WERI-Rb-1 (cell line): ENCODE results near the gene SERPINI1.

ENCODE experiments used
- DNase-seq: peaks from one replicate; pipeline ENCODE4 v3.0.0-alpha.2; 2020
- H3K27ac ChIP-seq: fragments of 250-450 bp; sonication (Bioruptor Pico); 2 replicates; pipeline ENCODE4 v1.5.1; 2020; ENCODE audit warnings: mild to moderate bottlenecking, moderate library complexity
- H3K27me3 ChIP-seq: fragments of 250-450 bp; sonication (Bioruptor Pico); 2 replicates; pipeline ENCODE4 v1.5.1; 2021; ENCODE audit warnings: mild to moderate bottlenecking, low read depth, moderate library complexity; ENCODE audit not compliant: insufficient read depth, severe bottlenecking
- H3K36me3 ChIP-seq: fragments of 250-450 bp; sonication (Bioruptor Pico); 2 replicates; pipeline ENCODE4 v1.5.1; 2020; ENCODE audit warnings: mild to moderate bottlenecking, moderate library complexity
- H3K4me3 ChIP-seq: 2 replicates; pipeline ENCODE4 v1.5.1; 2011; ENCODE audit warnings: low read depth, mild to moderate bottlenecking, control low read depth, low read length
- H3K9me3 ChIP-seq: fragments of 250-450 bp; sonication (Bioruptor Pico); 2 replicates; pipeline ENCODE4 v1.5.1; 2021; ENCODE audit warnings: mild to moderate bottlenecking, moderate library complexity; ENCODE audit not compliant: severe bottlenecking
- CTCF ChIP-seq: IDR thresholded peaks from 2 replicates; pipeline ENCODE4 v1.5.1; 2011; ENCODE audit warnings: low read depth, mild to moderate bottlenecking, control low read depth, inconsistent platforms, low read length

Gene SERPINI1

GRCh38 chr3:167729591-167729990 lies 5.9 kb upstream of the SERPINI1 start:
- Histone ChIP-seq H3K27ac (no peak overlapping the region), H3K4me3 (no peak overlapping the region), H3K9me3 (no peaks in the 10 kb centered on the region), H3K27me3 (no peaks in the 10 kb centered on the region), H3K36me3 (no peaks in the 10 kb centered on the region)
- DNase-seq = no peak
- TF ChIP-seq CTCF = no peak

- Histone ChIP-seq H3K27ac (no peak overlapping the region), H3K36me3 (no peaks in the 10 kb centered on the region), H3K4me3 (no peak overlapping the region), H3K27me3 (no peaks in the 10 kb centered on the region), H3K9me3 (no peaks in the 10 kb centered on the region)
- TF ChIP-seq CTCF = no peak
- DNase-seq = no peak
These were observed 4.1 kb upstream of the SERPINI1 start for GRCh38 chr3:167731393-167731792.

- Histone ChIP-seq H3K4me3 (no peak overlapping the region), H3K27ac (no peak overlapping the region), H3K36me3 (no peaks in the 10 kb centered on the region), H3K27me3 (no peaks in the 10 kb centered on the region), H3K9me3 (no peaks in the 10 kb centered on the region)
- no peak for TF ChIP-seq CTCF
- no peak for DNase-seq
These were observed 3.0 kb upstream of the SERPINI1 start for GRCh38 chr3:167732313-167733065.

- Histone ChIP-seq H3K27ac (peak overlapping the region; percentile 76), H3K9me3 (no peaks in the 10 kb centered on the region), H3K27me3 (no peaks in the 10 kb centered on the region), H3K4me3 (peak overlapping the region; percentile 74), H3K36me3 (no peaks in the 10 kb centered on the region)
- no peak for TF ChIP-seq CTCF
- no peak for DNase-seq
These were observed 1.5 kb upstream of the SERPINI1 start for GRCh38 chr3:167733961-167734497.

- H3K27me3 ChIP-seq = no peaks in the 10 kb centered on the region
- H3K9me3 ChIP-seq = no peaks in the 10 kb centered on the region
- H3K4me3 ChIP-seq = peak within 1 kb of the TSS; percentile 77
- no peaks in the 10 kb centered on the region for H3K36me3 ChIP-seq
- peak; percentile 99 for DNase-seq
- TF ChIP-seq CTCF = no peak
- H3K27ac ChIP-seq = peak within 1 kb of the TSS; percentile 76
These were observed 856 bp upstream of the SERPINI1 start, which contains the start of gene PDCD10 for GRCh38 chr3:167734498-167735232. Gene PDCD10 (minus strand): TSS chr3:167734892. CDS start chr3:167720157, 14,735 bp downstream.
